ENCODE data around the gene ARID5A.

DNA sequence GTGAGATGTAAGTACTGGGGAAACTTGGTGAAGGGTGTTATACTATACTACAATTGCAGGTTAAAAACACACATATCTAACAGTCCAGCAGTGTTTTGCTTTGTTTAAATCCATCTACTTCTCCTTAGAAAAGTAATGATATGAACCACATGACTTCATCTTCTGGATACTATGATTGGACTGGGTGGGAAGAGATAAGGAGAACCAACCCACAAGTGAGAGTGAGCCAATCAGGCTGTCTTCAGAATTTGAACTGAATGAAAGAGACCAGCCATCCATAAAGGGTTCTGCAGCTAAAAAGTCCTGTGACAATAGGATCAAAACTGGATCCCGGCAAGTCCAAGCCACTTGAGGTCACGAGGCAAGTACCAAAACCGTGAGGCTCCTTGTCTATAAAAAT is 54.9 kb downstream of the ARID5A start:
- TF ChIP-seq EZH2phosphoT487 (IDR thresholded peaks at IDR 0.05; ENCODE audit: insufficient read depth, low read depth): no peak
- no peak for TF ChIP-seq EZH2 (IDR thresholded peaks at IDR 0.05; ENCODE audit: insufficient read depth, poor library complexity, severe bottlenecking)

All from GM23248 (cell line).